Left ventricle myocardium inferior (tissue), 1 donor: ENCODE measurements around the gene ZNF385B. TPM values are rescaled to one million over a fixed set of nuclear protein-coding genes. Genes with fewer than 3 reads are reported as not detected.
A peak's percentile ranks its signal among the peaks of the same experiment; 100 is the strongest.

Experiments used
- DNase-seq: peaks from one replicate; pipeline ENCODE4 v3.0.0-alpha.2; 2020
- H3K27ac ChIP-seq: fragments of 200-600 bp; replicated peaks from 2 replicates; pipeline ENCODE4 v1.8.0; 2021
- H3K27me3 ChIP-seq: fragments of 200-600 bp; 2 replicates; pipeline ENCODE4 v1.8.0; 2021; ENCODE audit warnings: low read depth
- H3K36me3 ChIP-seq: fragments of 200-600 bp; 2 replicates; pipeline ENCODE4 v1.8.0; 2021
- H3K4me1 ChIP-seq: fragments of 200-600 bp; 2 replicates; pipeline ENCODE4 v1.8.0; 2021
- H3K4me3 ChIP-seq: fragments of 200-600 bp; 2 replicates; pipeline ENCODE4 v1.8.0; 2021; ENCODE audit warnings: mild to moderate bottlenecking, moderate library complexity
- H3K9me3 ChIP-seq: fragments of 200-600 bp; replicated peaks from 2 replicates; pipeline ENCODE4 v1.8.0; 2021
- CTCF ChIP-seq: fragments of 200-600 bp; IDR thresholded peaks from 2 replicates; pipeline ENCODE4 v1.8.0; 2021; ENCODE audit warnings: antibody characterized with exemption, mild to moderate bottlenecking, borderline replicate concordance
- intact Hi-C: fragments of 100-400 bp; cut with micrococcal nuclease; formaldehyde crosslinking; loops from one replicate; pipeline ENCODE4 v1.11.0; 2022
- total RNA-seq: library from RNA; stranded (reverse); fragmentation: NEBNext Ultra II Directional; extraction: Animal tissue kit (Norgen Biotek cat#: 25700); gene quantifications from one replicate; pipeline ENCODE4 v1.2.1, GENCODE V29; 2021
- donor health status: DM: no; HTN: yes; CAD: no; lungs with severe emphysema.

ZNF385B gene
- total RNA-seq, 1 donor from 2014 or later, result 0.14 TPM

GRCh38 chr2:179646862-179647587, 214.4 kb downstream of the ZNF385B start:
- H3K4me1 ChIP-seq, result no peaks in the 10 kb centered on the region
- DNase-seq, result no peak
- intact Hi-C loops, result no loop called here
- H3K27me3 ChIP-seq, result no peaks in the 10 kb centered on the region
- TF ChIP-seq CTCF, result no peak
- no peak overlapping the region for H3K27ac ChIP-seq
- H3K9me3 ChIP-seq, result no peaks in the 10 kb centered on the region
- H3K36me3 ChIP-seq, result no peaks in the 10 kb centered on the region
- H3K4me3 ChIP-seq, result no peak overlapping the region

GRCh38 chr2:179646173-179646769, 215.1 kb downstream of the ZNF385B start:
- Histone ChIP-seq H3K4me3 (no peak overlapping the region), H3K9me3 (no peaks in the 10 kb centered on the region), H3K4me1 (no peaks in the 10 kb centered on the region), H3K27me3 (no peaks in the 10 kb centered on the region), H3K27ac (no peak overlapping the region), H3K36me3 (no peaks in the 10 kb centered on the region)
- intact Hi-C loops, result no loop called here
- no peak for TF ChIP-seq CTCF
- no peak for DNase-seq

- Histone ChIP-seq H3K36me3 (no peaks in the 10 kb centered on the region), H3K27me3 (no peaks in the 10 kb centered on the region)
- TF ChIP-seq CTCF, result no peak
These were observed 216.4 kb downstream of the ZNF385B start for GRCh38 chr2:179645047-179645446.

GRCh38 chr2:179642462-179642861, 218.9 kb downstream of the ZNF385B start:
- DNase-seq, result no peak
- H3K36me3 ChIP-seq, result no peaks in the 10 kb centered on the region
- TF ChIP-seq CTCF, result no peak
- H3K9me3 ChIP-seq, result no peaks in the 10 kb centered on the region
- no peak overlapping the region for H3K4me3 ChIP-seq
- H3K27me3 ChIP-seq, result no peaks in the 10 kb centered on the region
- intact Hi-C loops, result no loop called here
- H3K27ac ChIP-seq, result no peak overlapping the region
- peaks cover under 1% of the 10 kb centered on the region for H3K4me1 ChIP-seq

More at GRCh38 chr2:179645047-179645446, 216.4 kb downstream of the ZNF385B start:
- Histone ChIP-seq H3K4me3 (no peak overlapping the region), H3K4me1 (no peaks in the 10 kb centered on the region), H3K9me3 (no peaks in the 10 kb centered on the region), H3K27ac (no peak overlapping the region)
- intact Hi-C loops, result no loop called here
- DNase-seq, result no peak

- H3K4me3 ChIP-seq, result no peak overlapping the region
- no peaks in the 10 kb centered on the region for H3K36me3 ChIP-seq
- H3K27me3 ChIP-seq, result no peaks in the 10 kb centered on the region
- H3K4me1 ChIP-seq, result peaks cover 15% of the 10 kb centered on the region
- no peaks in the 10 kb centered on the region for H3K9me3 ChIP-seq
- H3K27ac ChIP-seq, result peak overlapping the region; percentile 31
- TF ChIP-seq CTCF, result no peak
- no peak for DNase-seq
- intact Hi-C loops, result no loop called here
These were observed 224.4 kb downstream of the ZNF385B start for GRCh38 chr2:179636995-179637394.
